ENCODE data around the gene EFNB2. TPM values are rescaled to one million over a fixed set of nuclear protein-coding genes. Genes with fewer than 3 reads are reported as not detected.

The EFNB2 gene
- total RNA-seq, 1 donor from 2014 or later, result 37.1 TPM

- peaks cover 5% of the 10 kb centered on the region for H3K9me3 Mint-ChIP-seq (ENCODE audit: low read depth)
- H3K4me1 Mint-ChIP-seq (ENCODE audit: low read depth), result peaks cover 8% of the 10 kb centered on the region
- no peak for DNase-seq (ENCODE audit: low spot score)
- H3K36me3 Mint-ChIP-seq (ENCODE audit: low read depth), result peaks cover 11% of the 10 kb centered on the region
- no peak for TF ChIP-seq CTCF (IDR thresholded peaks at IDR 0.05)
- H3K27me3 Mint-ChIP-seq (ENCODE audit: low read depth), result no peaks in the 10 kb centered on the region
- no peak overlapping the region for H3K27ac Mint-ChIP-seq (ENCODE audit: unreplicated experiment)
- H3K4me3 Mint-ChIP-seq (ENCODE audit: unreplicated experiment), result no peak overlapping the region
Measured at GRCh38 chr13:106486287-106486686, 49.2 kb downstream of the EFNB2 start.

- Mint-ChIP-seq H3K36me3 (ENCODE audit: low read depth) (peaks cover 6% of the 10 kb centered on the region), H3K27me3 (ENCODE audit: low read depth) (no peaks in the 10 kb centered on the region), H3K4me3 (ENCODE audit: unreplicated experiment) (no peak overlapping the region), H3K4me1 (ENCODE audit: low read depth) (peaks cover 8% of the 10 kb centered on the region), H3K9me3 (ENCODE audit: low read depth) (peaks cover 5% of the 10 kb centered on the region), H3K27ac (ENCODE audit: unreplicated experiment) (no peak overlapping the region)
- no peak for TF ChIP-seq CTCF (IDR thresholded peaks at IDR 0.05)
- no peak for DNase-seq (ENCODE audit: low spot score)
Measured at GRCh38 chr13:106484537-106485193, 50.8 kb downstream of the EFNB2 start.

GRCh38 chr13:106484084-106484483 is 51.4 kb downstream of the EFNB2 start:
- peaks cover 5% of the 10 kb centered on the region for H3K9me3 Mint-ChIP-seq (ENCODE audit: low read depth)
- no peak for DNase-seq (ENCODE audit: low spot score)
- H3K4me1 Mint-ChIP-seq (ENCODE audit: low read depth), result peaks cover 8% of the 10 kb centered on the region
- peaks cover 2% of the 10 kb centered on the region for H3K36me3 Mint-ChIP-seq (ENCODE audit: low read depth)
- no peak overlapping the region for H3K27ac Mint-ChIP-seq (ENCODE audit: unreplicated experiment)
- H3K4me3 Mint-ChIP-seq (ENCODE audit: unreplicated experiment), result no peak overlapping the region
- H3K27me3 Mint-ChIP-seq (ENCODE audit: low read depth), result no peaks in the 10 kb centered on the region
- no peak for TF ChIP-seq CTCF (IDR thresholded peaks at IDR 0.05)

GRCh38 chr13:106481919-106482318 is 53.5 kb downstream of the EFNB2 start:
- H3K36me3 Mint-ChIP-seq (ENCODE audit: low read depth), result peaks cover 2% of the 10 kb centered on the region
- peaks cover 5% of the 10 kb centered on the region for H3K9me3 Mint-ChIP-seq (ENCODE audit: low read depth)
- H3K4me3 Mint-ChIP-seq (ENCODE audit: unreplicated experiment), result no peak overlapping the region
- no peaks in the 10 kb centered on the region for H3K27me3 Mint-ChIP-seq (ENCODE audit: low read depth)
- TF ChIP-seq CTCF (IDR thresholded peaks at IDR 0.05), result no peak
- peaks cover 8% of the 10 kb centered on the region for H3K4me1 Mint-ChIP-seq (ENCODE audit: low read depth)
- no peak overlapping the region for H3K27ac Mint-ChIP-seq (ENCODE audit: unreplicated experiment)
- DNase-seq (ENCODE audit: low spot score), result no peak

- peaks cover 14% of the 10 kb centered on the region for H3K4me1 Mint-ChIP-seq (ENCODE audit: low read depth)
- H3K4me3 Mint-ChIP-seq (ENCODE audit: unreplicated experiment), result no peak overlapping the region
- no peak overlapping the region for H3K27ac Mint-ChIP-seq (ENCODE audit: unreplicated experiment)
- H3K27me3 Mint-ChIP-seq (ENCODE audit: low read depth), result no peaks in the 10 kb centered on the region
- peaks cover 5% of the 10 kb centered on the region for H3K9me3 Mint-ChIP-seq (ENCODE audit: low read depth)
- H3K36me3 Mint-ChIP-seq (ENCODE audit: low read depth), result peaks cover 2% of the 10 kb centered on the region
- DNase-seq (ENCODE audit: low spot score), result no peak
- TF ChIP-seq CTCF (IDR thresholded peaks at IDR 0.05), result no peak
Measured at GRCh38 chr13:106480351-106480910, 55.0 kb downstream of the EFNB2 start.

Measured in chondrocyte (in vitro differentiated cells).